Hypothalamus (tissue), 51 donors: Measurements from ENCODE around the gene RUBCN.
"Not testable (repeated sequence)": the region's sequence is repeated elsewhere in the genome, so short reads cannot be mapped to it uniquely, and the experiment has no call there.

Experiments used
- DNase-seq, 51 donors: peaks; one replicate each; lab custom pipeline; 2025; lab: John Stamatoyannopoulos, UW

Gene RUBCN

DNA sequence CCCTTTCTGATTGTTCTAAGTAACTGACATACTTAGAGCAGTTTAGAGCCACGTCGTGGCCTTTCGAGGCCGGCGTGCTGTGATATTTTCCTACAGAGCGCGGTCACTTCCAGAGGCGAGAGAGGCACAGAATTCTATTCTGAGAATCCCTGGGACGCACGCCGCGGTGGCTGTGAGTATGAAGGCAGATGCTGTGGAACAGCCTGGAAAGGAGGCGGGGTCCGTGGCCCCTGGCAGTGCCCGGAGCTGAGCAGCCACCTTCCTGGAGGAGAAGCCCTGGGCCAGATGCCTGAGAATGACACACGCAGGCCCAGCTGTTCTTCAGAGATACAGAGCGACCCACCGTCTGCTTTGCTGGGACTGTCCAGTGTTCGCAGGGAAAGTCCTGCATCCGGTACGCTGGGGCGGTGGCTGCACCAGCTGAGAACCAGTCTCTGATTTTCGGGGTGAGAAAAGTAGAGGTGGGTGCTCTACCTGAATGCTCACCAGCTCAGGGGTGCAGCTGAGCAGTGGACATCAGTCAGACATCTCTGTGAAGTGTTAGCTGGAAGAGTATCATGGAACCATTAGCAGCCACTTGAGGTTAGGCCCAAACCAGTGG lies 75.4 kb downstream of the RUBCN start:
- not testable (repeated sequence) for DNase-seq

DNA sequence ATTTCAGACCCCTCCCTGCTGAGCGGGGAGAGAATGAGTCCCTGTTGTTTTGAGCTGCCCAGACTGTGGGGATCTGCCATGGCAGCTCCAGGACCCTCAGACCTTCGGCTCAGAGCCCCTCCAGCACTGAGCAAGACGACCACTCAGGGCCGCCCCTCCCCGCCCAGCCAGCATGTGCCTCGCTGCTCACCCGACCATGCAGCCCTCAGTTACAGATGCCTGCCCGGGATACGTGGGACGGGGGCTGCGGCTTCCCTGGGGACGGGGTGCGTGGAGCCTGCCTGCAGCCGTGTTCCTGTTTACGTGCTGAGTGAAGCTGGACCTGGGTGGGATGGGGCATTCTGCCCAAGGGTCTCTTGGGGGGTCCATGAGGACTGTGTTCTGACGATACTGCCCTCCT lies 77.0 kb downstream of the RUBCN start:
- DNase-seq: not testable (repeated sequence)

DNA sequence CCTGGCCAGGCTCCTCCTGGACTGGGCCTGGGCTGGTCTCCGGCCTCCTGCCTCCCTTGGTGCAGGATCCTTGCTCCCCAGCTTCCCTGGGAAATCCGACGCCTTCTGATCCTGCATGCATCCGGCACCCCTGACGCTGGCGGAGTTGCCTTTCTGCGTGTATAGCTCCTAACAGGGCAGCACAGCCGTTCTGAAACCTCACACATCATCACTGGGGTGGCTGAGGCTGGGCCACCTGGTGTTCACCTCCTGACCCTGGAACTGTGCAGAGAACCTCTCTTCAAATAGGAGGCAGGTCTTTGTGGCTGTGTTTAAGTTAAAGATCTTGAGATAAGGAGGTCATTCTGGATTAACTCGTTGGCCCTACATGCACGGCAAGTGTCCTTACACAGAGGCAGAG lies 77.6 kb downstream of the RUBCN start:
- not testable (repeated sequence) for DNase-seq

DNA sequence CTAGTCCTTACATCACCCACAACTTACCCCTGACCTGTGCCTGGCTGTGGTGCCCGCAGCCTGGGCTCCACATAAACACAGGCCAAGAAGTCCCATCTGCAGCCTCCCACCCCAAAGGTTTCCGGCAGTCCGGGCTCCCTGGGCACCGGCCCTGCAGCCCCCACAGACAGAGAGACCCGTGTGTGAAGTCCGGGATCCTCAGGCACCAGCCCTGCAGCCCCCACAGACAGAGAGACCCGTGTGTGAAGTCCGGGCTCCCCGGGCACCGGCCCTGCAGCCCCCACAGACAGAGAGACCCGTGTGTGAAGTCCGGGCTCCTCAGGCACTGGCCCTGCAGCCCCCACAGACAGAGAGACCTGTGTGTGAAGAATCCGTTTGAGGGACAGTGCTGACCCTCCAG lies 78.0 kb downstream of the RUBCN start:
- not testable (repeated sequence) for DNase-seq

DNA sequence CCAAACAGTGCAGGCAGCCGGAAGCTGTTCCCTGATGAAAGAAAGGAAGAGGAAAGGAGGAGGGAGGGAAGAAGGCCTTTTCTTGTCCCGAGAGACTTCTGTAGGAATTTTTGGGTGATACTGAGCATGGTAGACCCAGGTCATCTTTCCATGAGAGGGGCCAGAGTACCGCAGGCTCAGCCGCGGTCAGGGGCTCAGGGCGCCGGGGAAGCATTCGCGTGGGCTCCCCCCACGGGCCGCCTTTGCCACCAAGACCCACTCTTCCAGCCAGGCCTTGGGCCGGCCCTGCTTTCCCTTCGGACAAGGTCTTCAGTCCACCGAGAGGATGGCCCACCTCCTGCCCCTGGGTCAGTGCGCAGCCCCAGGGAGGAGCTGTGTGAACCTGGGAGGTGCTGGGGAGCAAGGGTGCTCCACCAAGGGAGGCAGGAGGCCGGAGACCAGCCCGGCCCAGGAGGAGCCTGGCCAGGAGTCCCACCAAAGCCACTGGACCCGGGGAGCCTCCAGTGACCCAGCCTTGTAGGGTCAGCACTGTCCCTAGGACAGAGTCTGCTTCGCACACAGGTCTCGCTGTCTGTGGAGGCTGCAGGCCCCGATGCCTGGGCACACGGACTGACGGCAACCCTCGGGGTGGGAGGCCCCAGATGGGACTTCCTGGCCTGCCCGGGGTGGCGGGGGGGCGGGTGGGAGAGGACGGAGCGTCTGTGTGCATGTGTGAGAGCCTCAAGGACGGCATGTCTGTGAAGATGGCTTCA lies 79.0 kb downstream of the RUBCN start:
- not testable (repeated sequence) for DNase-seq

DNA sequence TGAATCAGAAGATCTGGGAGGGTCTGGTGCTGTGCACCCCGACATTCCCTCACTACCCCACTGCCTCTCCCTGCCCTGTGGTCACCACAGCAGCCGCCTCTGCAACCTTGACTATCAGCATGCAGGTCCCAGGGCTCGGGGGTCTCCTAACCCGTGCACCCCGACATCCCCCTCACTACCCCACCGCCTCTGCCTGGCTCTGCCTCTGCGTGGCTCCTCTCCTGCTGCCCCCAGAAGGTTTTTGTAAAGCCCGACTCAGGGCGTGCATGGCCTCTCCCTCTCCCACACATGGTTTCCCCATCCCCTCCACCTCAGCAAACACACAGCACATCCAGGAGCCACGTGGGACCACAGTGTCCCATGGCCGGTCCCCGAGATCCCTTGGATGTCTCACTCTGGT lies 79.7 kb downstream of the RUBCN start:
- DNase-seq: not testable (repeated sequence)

DNA sequence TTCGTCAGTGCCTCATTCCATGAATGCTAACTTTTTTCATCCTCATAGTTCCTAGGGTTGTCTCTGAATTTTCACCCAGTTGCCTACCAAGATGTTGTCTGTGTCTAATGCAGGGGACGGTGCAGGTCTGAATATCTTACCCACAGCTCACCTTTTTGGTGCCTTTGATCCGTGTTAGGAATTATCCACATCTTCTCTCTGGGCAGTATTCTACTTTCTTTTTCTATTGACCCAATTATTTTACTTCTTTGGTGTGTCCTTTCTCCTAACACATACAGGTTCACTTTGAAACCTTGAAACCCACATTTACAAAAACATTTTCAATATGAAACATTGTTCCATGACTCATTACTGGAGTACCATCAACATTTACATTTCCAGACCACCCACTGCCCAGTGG lies 80.6 kb downstream of the RUBCN start:
- not testable (repeated sequence) for DNase-seq

DNA sequence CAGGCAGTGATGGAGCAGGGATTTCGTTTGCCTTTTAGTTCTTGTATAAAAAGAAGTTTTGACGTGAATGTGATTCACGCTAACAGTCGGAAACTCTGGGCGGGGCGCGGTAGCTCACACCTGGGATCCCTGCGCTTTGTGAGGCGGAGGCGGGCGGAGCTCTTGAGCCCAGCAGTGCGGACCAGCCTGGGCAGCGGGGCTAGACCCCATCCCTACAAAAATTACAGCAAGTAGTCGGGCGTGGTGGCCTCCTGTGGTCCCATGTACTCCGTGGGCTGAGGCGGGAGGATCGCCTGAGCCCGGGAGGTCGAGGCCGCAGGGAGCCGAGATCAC lies 81.7 kb downstream of the RUBCN start:
- DNase-seq: not testable (repeated sequence)

DNA sequence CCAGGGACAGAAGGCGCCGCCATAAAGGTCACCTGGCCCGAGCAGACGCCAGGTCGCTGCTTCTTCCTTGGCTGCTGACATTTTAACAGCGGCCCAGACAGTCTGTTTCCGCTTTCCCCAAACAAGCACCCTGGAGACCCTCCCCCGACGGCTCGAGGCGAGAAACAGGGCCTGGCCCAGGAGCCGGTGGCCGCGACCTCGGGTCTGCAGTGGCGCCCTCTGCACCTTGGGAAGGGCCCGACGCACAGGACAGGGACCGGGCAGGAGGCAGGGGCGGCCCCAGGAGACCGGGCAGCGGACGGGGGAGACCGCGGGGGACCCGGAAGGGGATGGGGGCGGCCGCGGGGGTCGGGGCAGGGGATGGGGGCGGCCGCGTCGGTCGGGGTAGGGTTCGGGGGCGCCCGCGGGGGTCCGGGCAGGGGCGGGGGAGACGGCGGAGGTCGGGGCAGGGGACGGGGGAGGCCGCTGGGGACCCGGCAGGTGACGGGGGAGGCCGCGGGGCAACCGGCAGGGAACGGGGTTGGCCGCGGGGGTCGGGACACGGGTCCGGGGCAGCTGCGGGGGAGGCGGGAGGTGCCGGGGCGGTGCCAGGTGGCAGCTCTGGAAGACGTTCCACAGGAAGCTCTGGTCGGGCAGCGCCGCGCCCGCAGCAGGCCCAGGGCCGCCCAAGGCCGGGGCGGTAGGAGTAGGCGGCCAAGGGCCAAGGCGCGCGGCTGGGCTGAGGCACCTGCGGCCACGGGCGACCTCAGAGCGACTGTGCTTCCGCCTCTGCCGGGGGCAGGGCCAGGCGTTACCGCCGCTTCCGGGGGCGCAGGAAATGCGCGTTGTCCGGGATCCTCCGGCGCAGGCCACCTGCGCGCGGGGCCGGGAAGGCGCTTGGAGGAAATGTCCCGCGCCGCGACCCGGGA lies 82.4 kb downstream of the RUBCN start:
- not testable (repeated sequence) for DNase-seq

DNA sequence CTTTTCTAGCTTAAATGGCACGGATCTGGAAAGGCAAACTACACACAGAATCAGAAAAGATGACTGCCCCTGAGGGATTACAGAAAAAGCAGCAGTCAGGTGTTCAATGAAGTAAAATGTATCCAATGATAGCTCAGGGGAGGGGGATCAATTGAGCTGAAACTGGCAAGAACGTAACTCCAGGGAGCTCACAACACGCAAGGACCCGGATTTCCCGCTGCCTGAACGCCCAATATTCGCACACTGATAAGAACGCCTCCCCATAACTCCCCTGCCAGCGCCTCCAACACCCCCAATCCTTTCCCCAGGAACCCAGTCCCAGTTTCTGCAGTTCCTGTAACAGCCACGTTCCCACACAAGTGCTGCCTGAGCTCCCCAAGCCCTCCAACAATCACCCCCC lies 83.8 kb downstream of the RUBCN start:
- not testable (repeated sequence) for DNase-seq

DNA sequence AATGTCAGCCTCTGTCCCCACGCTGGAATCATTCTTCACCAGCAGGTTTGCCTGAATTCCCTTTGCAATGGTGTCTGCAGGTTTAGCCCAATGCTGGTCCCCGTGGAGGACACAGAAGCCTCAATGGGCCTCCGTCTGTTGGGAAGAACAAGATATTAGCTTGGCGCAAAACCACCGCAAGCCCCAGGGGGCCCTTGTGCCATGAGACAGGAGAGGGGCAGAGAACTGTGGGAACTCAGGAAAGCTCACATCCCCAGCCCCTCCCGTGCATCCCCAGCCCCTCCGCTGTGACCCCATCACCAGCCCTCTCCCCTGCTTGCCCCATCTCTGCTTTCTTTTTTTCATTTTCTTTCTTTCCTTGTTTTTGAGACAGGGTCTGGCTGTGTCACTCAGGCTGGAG lies 89.1 kb downstream of the RUBCN start:
- DNase-seq: not testable (repeated sequence)

DNA sequence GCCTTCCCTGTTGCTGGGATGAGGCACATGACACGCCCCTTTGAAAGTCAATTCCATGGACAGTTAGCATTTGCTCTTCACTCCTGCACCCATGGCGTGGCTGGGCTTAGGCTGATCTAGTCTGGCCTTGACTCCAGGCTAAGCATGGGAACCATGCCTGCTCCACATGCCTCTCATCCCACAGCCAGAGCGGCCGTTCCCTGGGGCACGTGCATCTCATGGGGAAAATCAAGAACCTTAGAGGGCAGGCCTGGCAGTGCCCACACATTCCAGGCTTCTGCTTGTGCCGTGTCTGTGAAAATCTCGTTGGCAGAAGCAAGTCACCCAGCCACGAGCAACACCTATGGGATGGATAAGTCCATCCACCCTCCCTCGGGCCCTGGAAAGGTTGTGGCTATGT lies 89.5 kb downstream of the RUBCN start:
- DNase-seq: not testable (repeated sequence)

DNA sequence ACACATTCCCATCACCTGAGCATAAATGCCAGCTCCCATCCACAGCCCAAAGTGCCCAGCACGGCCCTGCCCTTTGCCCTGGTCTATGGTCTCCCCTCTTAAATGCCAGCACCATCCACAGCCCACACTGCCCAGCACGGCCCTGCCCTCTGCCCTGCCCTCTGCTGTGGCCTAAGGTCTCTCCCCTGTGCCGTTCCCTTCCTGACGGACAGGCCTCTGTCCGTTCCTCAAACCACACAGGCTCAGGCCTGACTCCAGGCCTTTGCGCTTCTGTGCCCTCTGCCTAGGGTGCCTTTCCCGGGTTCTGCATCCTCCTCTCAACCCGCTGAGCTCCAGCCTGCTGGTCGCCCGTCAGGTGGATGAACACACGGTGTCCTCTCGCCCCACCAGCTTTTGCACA lies 90.4 kb downstream of the RUBCN start:
- DNase-seq: not testable (repeated sequence)

DNA sequence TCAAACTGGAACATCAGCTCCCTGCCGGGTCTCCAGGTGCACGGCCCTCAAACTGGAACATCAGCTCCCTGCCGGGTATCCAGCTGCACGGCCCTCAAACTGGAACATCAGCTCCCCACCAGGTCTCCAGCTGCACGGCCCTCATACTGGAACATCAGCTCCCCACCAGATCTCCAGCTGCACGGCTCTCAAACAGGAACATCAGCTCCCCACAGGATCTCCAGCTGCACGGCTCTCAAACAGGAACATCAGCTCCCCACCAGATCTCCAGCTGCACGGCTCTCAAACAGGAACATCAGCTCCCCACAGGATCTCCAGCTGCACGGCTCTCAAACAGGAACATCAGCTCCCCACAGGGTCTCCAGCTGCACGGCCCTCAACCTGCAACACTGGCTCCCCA lies 99.1 kb downstream of the RUBCN start:
- not testable (repeated sequence) for DNase-seq

DNA sequence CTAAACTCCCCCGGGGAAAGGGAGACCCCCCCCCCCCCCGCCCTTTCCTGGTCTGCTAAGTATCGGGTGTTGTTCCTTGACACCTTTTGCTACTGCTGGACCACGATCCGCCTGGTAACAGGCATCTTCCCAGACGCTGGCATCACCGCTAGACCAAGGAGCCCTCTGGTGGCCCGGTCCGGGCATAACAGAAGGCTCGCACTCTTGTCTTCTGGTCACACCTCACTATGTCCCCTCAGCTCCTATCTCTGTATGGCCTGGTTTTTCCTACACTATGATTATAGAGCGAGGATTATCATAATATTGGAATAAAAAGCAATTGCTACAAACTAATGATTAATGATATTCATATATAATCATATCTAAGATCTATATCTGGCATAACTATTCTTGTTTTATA lies 104.7 kb downstream of the RUBCN start:
- DNase-seq: not testable (repeated sequence)

DNA sequence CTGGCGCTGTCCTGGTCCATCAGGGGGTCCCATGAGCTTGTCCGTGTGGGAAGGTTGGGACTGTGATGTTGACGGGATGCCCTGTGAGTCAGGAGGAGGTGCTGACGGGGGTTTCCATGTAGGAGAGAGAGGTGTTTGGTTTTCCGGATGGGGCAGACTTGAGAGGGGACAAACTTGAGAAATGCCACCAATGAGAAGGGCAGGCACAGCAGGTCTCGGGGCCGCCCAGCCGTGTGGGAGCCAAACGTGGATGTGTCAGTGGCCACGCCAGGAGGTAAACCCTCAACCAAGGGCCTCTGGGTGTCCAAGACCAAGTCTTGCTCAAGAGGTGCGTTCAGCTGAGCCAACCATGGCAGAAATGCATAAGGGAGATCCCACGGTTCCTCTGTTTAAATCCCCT lies 105.9 kb downstream of the RUBCN start:
- DNase-seq: not testable (repeated sequence)

DNA sequence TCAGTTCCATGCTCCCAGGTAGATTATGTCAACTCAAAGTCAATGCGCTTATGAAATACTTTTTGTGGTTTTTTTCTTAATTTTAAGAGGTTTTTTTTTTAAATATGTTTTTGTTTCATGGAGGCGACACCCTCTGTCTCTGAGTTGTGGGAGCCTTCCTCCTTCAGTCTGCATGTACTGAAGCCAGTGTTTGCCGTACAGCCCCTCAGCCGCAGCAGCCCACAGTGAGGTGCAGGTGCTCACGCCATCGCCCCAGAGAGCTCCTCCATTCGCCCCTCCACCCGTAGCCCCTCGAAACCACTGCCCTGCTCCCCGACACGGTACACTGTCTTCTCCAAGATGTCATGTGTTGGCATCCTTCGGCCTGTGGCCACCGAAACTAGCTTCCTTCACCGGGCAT lies 107.4 kb downstream of the RUBCN start:
- not testable (repeated sequence) for DNase-seq

DNA sequence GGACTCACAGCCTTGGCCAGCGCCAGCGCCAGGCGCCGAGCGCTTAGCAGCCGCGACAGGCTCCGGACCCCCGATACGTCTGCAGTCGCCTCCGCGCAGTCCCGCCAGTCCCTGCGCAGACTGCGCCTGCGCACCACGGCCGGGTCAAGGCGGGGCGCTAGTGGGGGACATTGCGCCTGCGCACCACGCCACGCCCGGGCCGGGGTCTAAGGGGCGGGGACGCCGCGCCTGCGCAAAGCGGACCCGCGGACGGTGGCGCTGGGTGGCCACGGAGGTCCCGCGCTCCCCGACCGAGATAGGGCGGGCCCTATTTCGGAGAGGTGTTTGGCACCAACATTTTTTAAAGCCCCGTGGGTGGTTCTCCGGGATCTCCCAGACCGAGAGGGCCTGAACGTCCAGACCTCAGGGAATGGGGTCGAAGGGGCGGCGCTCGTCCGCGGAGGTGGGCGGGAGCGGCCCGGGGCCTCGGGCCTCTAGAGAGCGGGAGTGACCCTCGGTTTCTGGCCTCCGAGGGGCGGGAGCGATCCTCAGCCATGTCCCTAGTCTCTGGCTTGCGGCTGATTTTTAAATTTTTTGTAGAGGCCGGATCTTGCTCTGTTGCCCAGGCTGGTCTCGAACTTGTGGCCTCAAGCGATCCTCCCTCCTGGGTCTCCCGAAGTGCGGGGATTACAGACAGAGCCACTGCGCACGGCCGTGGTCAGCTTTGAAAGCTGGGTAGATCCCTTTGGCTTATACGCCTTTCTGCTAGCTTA lies 108.8 kb downstream of the RUBCN start:
- not testable (repeated sequence) for DNase-seq

DNA sequence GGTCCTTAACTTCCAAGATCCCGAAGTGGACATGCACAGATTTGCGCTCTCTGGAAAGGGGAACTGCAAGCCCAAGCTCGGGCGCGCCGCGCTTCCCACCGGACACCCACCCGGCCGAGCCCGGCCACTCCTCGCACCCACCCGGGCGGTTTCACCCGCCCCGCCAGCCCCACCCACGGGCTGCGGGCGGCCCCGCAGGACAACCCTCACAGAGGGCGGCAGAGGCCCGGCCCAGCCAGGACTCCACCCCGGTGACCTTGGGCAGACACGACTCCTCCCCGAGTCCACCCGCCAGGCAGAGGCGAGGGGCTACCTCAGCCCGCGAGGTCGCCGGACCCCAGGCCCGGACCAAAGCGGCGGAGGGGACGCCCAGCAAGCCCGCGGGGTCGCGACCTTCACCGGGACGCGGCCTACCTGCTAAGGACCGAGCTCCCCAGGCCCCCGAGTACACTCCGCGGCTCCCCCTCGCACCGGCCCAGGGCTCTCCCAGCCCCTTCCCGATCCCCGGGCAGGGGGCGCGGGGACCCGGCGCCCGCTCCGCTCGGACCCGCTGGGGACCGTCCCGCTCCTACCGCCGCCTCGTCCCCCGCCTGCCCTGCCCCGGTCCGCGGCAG lies 109.4 kb downstream of the RUBCN start:
- DNase-seq: not testable (repeated sequence)
